IMR-90 (cell line): ENCODE results near the gene FAAH2. TPM values are rescaled to one million over a fixed set of nuclear protein-coding genes. Genes with fewer than 3 reads are reported as not detected.

Experiments used
- ATAC-seq: fragments of 200-7000 bp; cut with Tn5 transposase; 2 replicates; pipeline ENCODE4 v1.9.1; 2020; ENCODE audit warnings: low read depth, mild to moderate bottlenecking, moderate library complexity
- BruUV-seq: library from RNA; stranded (reverse); fragments of 400-500 nt; replicated peaks from 2 replicates; lab custom pipeline; 2021; lab: Mats Ljungman, UMichigan
- CTCF ChIA-PET: fragments of 300-600 bp; formaldehyde crosslinking; extraction: SDS; loops from one replicate; lab custom pipeline; 2021; ENCODE audit warnings: antibody characterized with exemption; lab: Yijun Ruan, JAX
- POLR2A ChIA-PET: fragments of 300-600 bp; sonication (Branson Sonifier 250); formaldehyde crosslinking; loops from one replicate; lab custom pipeline; 2022; ENCODE audit warnings: antibody characterized with exemption; ENCODE audit not compliant: unreplicated experiment; lab: Charles Lee
- DNase-seq: peaks from one replicate; pipeline ENCODE4 v3.0.0; 2013
- H2AFZ ChIP-seq: replicated peaks from 2 replicates; pipeline ENCODE3; 2013; ENCODE audit warnings: low read length, mild to moderate bottlenecking; ENCODE audit not compliant: poor library complexity
- H2AK5ac ChIP-seq: 2 replicates; pipeline ENCODE4 v1.6.1; 2013; ENCODE audit warnings: low read depth, low read length, inconsistent platforms
- H2AK9ac ChIP-seq: replicated peaks from 2 replicates; pipeline ENCODE3; 2013; ENCODE audit warnings: mild to moderate bottlenecking, low read depth, low read length, moderate library complexity; ENCODE audit not compliant: poor library complexity
- H2BK120ac ChIP-seq: 2 replicates; pipeline ENCODE4 v1.6.1; 2013; ENCODE audit warnings: low read depth, low read length, inconsistent platforms
- H2BK15ac ChIP-seq: 3 replicates; pipeline ENCODE4 v1.6.1; 2013; ENCODE audit warnings: low read depth, low read length, inconsistent platforms
- H2BK20ac ChIP-seq: 2 replicates; pipeline ENCODE4 v1.6.1; 2013; ENCODE audit warnings: low read depth, mild to moderate bottlenecking, inconsistent platforms, low read length, moderate library complexity
- H2BK5ac ChIP-seq: 2 replicates; pipeline ENCODE4 v1.6.1; 2013; ENCODE audit warnings: mild to moderate bottlenecking, low read depth, low read length, inconsistent platforms; ENCODE audit not compliant: poor library complexity, severe bottlenecking
- H3K14ac ChIP-seq: replicated peaks from 2 replicates; pipeline ENCODE4 v1.6.1; 2013; ENCODE audit warnings: low read depth, low read length, inconsistent platforms
- H3K18ac ChIP-seq: 2 replicates; pipeline ENCODE4 v1.6.1; 2013; ENCODE audit warnings: low read depth, low read length, control low read depth
- H3K23ac ChIP-seq: 2 replicates; pipeline ENCODE4 v1.6.1; 2013; ENCODE audit warnings: low read depth, low read length, inconsistent platforms
- H3K27ac ChIP-seq: 2 replicates; pipeline ENCODE4 v1.5.1; 2013; ENCODE audit warnings: mild to moderate bottlenecking, control low read depth, low read length; ENCODE audit not compliant: insufficient read depth
- H3K27me3 ChIP-seq: 2 replicates; pipeline ENCODE4 v1.6.1; 2013; ENCODE audit warnings: low read length; ENCODE audit not compliant: control insufficient read depth, insufficient read depth
- H3K36me3 ChIP-seq: 2 replicates; pipeline ENCODE4 v1.6.1; 2013; ENCODE audit warnings: low read length, mixed read lengths; ENCODE audit not compliant: control insufficient read depth, insufficient read depth
- H3K4ac ChIP-seq: 2 replicates; pipeline ENCODE4 v1.6.1; 2013; ENCODE audit warnings: low read depth, low read length, inconsistent platforms
- H3K4me1 ChIP-seq: 2 replicates; pipeline ENCODE4 v1.6.1; 2013; ENCODE audit warnings: low read length, mixed read lengths; ENCODE audit not compliant: control insufficient read depth, insufficient read depth
- H3K4me2 ChIP-seq: 2 replicates; pipeline ENCODE4 v1.6.1; 2013; ENCODE audit warnings: low read depth, mild to moderate bottlenecking, control low read depth, low read length, moderate library complexity
- H3K4me3 ChIP-seq: 2 replicates; pipeline ENCODE4 v1.5.1; 2013; ENCODE audit warnings: low read depth, mild to moderate bottlenecking, control low read depth, low read length, moderate library complexity; ENCODE audit not compliant: insufficient read depth
- H3K56ac ChIP-seq: 2 replicates; pipeline ENCODE4 v1.6.1; 2013; ENCODE audit warnings: low read length, inconsistent platforms; ENCODE audit not compliant: insufficient read depth; ENCODE audit errors: extremely low read depth
- H3K79me1 ChIP-seq, 2 experiments: 2 replicates each; pipeline ENCODE4 v1.6.1; 2013; ENCODE audit warnings: low read length in 2 of 2, inconsistent platforms in 1 of 2, low read depth in 1 of 2
- H3K9ac ChIP-seq: 2 replicates; pipeline ENCODE4 v1.6.1; 2013; ENCODE audit warnings: low read depth, low read length, control low read depth
- H3K9me1 ChIP-seq: 2 replicates; pipeline ENCODE4 v1.6.1; 2013; ENCODE audit warnings: low read length, inconsistent platforms; ENCODE audit not compliant: insufficient read depth
- H3K9me3 ChIP-seq: 2 replicates; pipeline ENCODE4 v1.6.1; 2013; ENCODE audit warnings: low read length; ENCODE audit not compliant: control insufficient read depth, insufficient read depth
- H4K20me1 ChIP-seq: 2 replicates; pipeline ENCODE4 v1.6.1; 2013; ENCODE audit warnings: low read length, inconsistent platforms; ENCODE audit not compliant: insufficient read depth
- H4K5ac ChIP-seq: 2 replicates; pipeline ENCODE4 v1.6.1; 2013; ENCODE audit warnings: mild to moderate bottlenecking, low read depth, low read length, control low read depth
- H4K8ac ChIP-seq, 2 experiments: 2 replicates each; pipeline ENCODE4 v1.6.1; 2013; ENCODE audit warnings: low read depth in 2 of 2, low read length in 2 of 2, control low read depth in 1 of 2, inconsistent platforms in 1 of 2
- H4K91ac ChIP-seq: 2 replicates; pipeline ENCODE4 v1.6.1; 2013; ENCODE audit warnings: low read depth, low read length, inconsistent platforms; ENCODE audit not compliant: insufficient read depth
- BHLHE40 ChIP-seq: fragments of 150-350 bp; IDR thresholded peaks from 2 replicates; pipeline ENCODE4 v1.6.1; 2016; ENCODE audit warnings: mild to moderate bottlenecking, low read depth, low read length
- CEBPB ChIP-seq: IDR thresholded peaks from 2 replicates; pipeline ENCODE4 v1.6.1; 2012; ENCODE audit warnings: low read depth, low read length, improper control_type of control experiment
- FOS ChIP-seq: fragments of 150-350 bp; IDR thresholded peaks from 2 replicates; pipeline ENCODE4 v1.6.1; 2016; ENCODE audit warnings: low read depth, low read length
- MAZ ChIP-seq: IDR thresholded peaks from 2 replicates; pipeline ENCODE4 v1.6.1; 2012; ENCODE audit warnings: low read depth, mild to moderate bottlenecking, low read length, improper control_type of control experiment, moderate library complexity, borderline replicate concordance
- MXI1 ChIP-seq: IDR thresholded peaks from 2 replicates; pipeline ENCODE4 v1.6.1; 2012; ENCODE audit warnings: low read depth, mild to moderate bottlenecking, low read length, moderate library complexity, borderline replicate concordance
- NFE2L2 ChIP-seq: fragments of 150-350 bp; IDR thresholded peaks from 2 replicates; pipeline ENCODE4 v1.6.1; 2016; ENCODE audit warnings: low read depth, mild to moderate bottlenecking, low read length
- POLR2A ChIP-seq: IDR thresholded peaks from 2 replicates; pipeline ENCODE4 v1.6.1; 2012; ENCODE audit warnings: mild to moderate bottlenecking, low read depth, low read length
- RAD21 ChIP-seq: IDR thresholded peaks from 2 replicates; pipeline ENCODE4 v1.6.1; 2012; ENCODE audit warnings: low read length, improper control_type of control experiment
- RCOR1 ChIP-seq: IDR thresholded peaks from 2 replicates; pipeline ENCODE4 v1.6.1; 2012; ENCODE audit warnings: mild to moderate bottlenecking, low read length, improper control_type of control experiment; ENCODE audit not compliant: insufficient replicate concordance
- RFX5 ChIP-seq: IDR thresholded peaks from 2 replicates; pipeline ENCODE4 v1.8.0; 2012; ENCODE audit warnings: low read depth, mild to moderate bottlenecking, low read length, moderate library complexity
- WGBS, 2 experiments: methylation state at CpG; one replicate each; pipeline versions ENCODE4 v1.1.5 to v1.1.7; 2013; ENCODE audit warnings: missing lambda C conversion rate in 2 of 2; ENCODE audit not compliant: insufficient read length in 1 of 2; ENCODE audit errors: extremely low coverage in 2 of 2; 5-methylcytosine and 5-hydroxymethylcytosine counted together
- dilution Hi-C: fragments of 300-500 bp; cut with HindIII; formaldehyde crosslinking; loops from one replicate; pipeline ENCODE4 v1.14.3; 2018; ENCODE audit warnings: low sequenced_read_pairs; ENCODE audit not compliant: unreplicated experiment
- in situ Hi-C: fragments of 300-500 bp; cut with MboI; formaldehyde crosslinking; loops from 3 replicates; pipeline ENCODE4 v1.14.3; 2019; ENCODE audit warnings: low sequenced_read_pairs, inconsistent platforms, mixed read lengths
- intact Hi-C: fragments of 100-400 bp; cut with micrococcal nuclease; formaldehyde crosslinking; loops from 2 replicates; pipeline ENCODE4 v1.10.0; 2022
- polyA plus RNA-seq, 3 experiments: library from polyadenylated mRNA; depleted of rRNA; stranded (reverse); fragments of >200 nt; gene quantifications; 2 replicates each; pipeline ENCODE4 v1.2.3, GENCODE V29; 2012; ENCODE audit warnings: low replicate concordance in 1 of 3
- total RNA-seq: library from RNA; depleted of rRNA; stranded (reverse); fragments of >200 nt; gene quantifications from 2 replicates; pipeline ENCODE4 v1.2.3, GENCODE V29; 2012
- TF ChIP-seq, protein P1 (sequence below): fragments of 150-350 bp; IDR thresholded peaks from 2 replicates; pipeline ENCODE4 v1.6.1; 2016; ENCODE audit warnings: low read depth, mild to moderate bottlenecking, low read length, moderate library complexity, borderline replicate concordance
- TF ChIP-seq, protein P2 (sequence below): conservative IDR thresholded peaks from 2 replicates; pipeline ENCODE4 v1.5.1; 2012; ENCODE audit warnings: mild to moderate bottlenecking, low read depth, low read length, improper control_type of control experiment
- TF ChIP-seq, protein P3 (sequence below): fragments of 150-350 bp; IDR thresholded peaks from 2 replicates; pipeline ENCODE4 v1.6.1; 2017; ENCODE audit warnings: mild to moderate bottlenecking, antibody characterized with exemption, low read length, low read depth

FAAH2 gene
- total and polyA plus RNA-seq, 2 of the 4 experiments (the other 2 are of a cell fraction) = not detected

DNA sequence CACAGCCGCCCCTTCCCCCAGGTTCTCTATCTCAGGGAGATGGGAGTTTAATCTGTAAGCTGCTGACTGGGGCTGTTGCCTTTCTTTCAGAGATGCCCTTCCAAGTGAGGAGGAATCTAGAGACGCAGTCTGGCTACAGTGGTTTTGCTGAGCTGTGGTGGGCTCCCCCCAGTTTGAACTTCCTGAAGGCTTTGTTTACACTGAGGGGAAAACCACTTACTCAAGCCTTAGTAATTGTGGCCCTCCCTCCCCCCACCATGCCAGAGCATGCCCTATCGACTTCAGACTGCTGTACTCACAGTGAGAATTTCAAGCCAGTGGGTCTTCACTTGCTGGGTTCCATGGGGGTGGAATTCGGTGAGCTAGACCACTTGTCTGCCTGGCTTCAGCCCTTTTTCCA, 131.3 kb downstream of the FAAH2 start:
- ATAC-seq (no peak), DNase-seq (no peak)
- Histone ChIP-seq H3K18ac (no peak overlapping the region), H2BK20ac (no peak overlapping the region), H3K4me2 (no peak overlapping the region), H2BK15ac (no peak overlapping the region), H3K27ac (no peak overlapping the region), H4K8ac (no peak overlapping the region), H3K9me1 (no peaks in the 10 kb centered on the region), H3K36me3 (no peaks in the 10 kb centered on the region), H3K9ac (no peak overlapping the region), H3K27me3 (no peaks in the 10 kb centered on the region), H3K4me3 (no peak overlapping the region), H2AK5ac (no peak overlapping the region), H3K4ac (no peak overlapping the region), H3K4me1 (no peaks in the 10 kb centered on the region), H4K91ac (no peak overlapping the region), H3K23ac (no peak overlapping the region), H2BK5ac (no peak overlapping the region), H3K79me1 (no peaks in the 10 kb centered on the region), H3K14ac (no peak overlapping the region), H3K56ac (no peak overlapping the region), H2AK9ac (no peak overlapping the region), H2BK120ac (no peak overlapping the region), H4K20me1 (no peaks in the 10 kb centered on the region), H4K5ac (no peak overlapping the region), H2AFZ (no peak overlapping the region), H3K9me3 (peaks cover 2% of the 10 kb centered on the region; the same call in 1 of the 2 replicates)
- TF ChIP-seq FOS (no peak), POLR2A (no peak), RCOR1 (no peak), MXI1 (no peak), BHLHE40 (no peak), MAZ (no peak), NFE2L2 (no peak), RAD21 (no peak), CEBPB (no peak), RFX5 (no peak)
- TF ChIP-seq, protein P1, sequence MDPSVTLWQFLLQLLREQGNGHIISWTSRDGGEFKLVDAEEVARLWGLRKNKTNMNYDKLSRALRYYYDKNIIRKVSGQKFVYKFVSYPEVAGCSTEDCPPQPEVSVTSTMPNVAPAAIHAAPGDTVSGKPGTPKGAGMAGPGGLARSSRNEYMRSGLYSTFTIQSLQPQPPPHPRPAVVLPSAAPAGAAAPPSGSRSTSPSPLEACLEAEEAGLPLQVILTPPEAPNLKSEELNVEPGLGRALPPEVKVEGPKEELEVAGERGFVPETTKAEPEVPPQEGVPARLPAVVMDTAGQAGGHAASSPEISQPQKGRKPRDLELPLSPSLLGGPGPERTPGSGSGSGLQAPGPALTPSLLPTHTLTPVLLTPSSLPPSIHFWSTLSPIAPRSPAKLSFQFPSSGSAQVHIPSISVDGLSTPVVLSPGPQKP = no peak
- TF ChIP-seq, protein P2, sequence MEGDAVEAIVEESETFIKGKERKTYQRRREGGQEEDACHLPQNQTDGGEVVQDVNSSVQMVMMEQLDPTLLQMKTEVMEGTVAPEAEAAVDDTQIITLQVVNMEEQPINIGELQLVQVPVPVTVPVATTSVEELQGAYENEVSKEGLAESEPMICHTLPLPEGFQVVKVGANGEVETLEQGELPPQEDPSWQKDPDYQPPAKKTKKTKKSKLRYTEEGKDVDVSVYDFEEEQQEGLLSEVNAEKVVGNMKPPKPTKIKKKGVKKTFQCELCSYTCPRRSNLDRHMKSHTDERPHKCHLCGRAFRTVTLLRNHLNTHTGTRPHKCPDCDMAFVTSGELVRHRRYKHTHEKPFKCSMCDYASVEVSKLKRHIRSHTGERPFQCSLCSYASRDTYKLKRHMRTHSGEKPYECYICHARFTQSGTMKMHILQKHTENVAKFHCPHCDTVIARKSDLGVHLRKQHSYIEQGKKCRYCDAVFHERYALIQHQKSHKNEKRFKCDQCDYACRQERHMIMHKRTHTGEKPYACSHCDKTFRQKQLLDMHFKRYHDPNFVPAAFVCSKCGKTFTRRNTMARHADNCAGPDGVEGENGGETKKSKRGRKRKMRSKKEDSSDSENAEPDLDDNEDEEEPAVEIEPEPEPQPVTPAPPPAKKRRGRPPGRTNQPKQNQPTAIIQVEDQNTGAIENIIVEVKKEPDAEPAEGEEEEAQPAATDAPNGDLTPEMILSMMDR = no peak
- TF ChIP-seq, protein P3, sequence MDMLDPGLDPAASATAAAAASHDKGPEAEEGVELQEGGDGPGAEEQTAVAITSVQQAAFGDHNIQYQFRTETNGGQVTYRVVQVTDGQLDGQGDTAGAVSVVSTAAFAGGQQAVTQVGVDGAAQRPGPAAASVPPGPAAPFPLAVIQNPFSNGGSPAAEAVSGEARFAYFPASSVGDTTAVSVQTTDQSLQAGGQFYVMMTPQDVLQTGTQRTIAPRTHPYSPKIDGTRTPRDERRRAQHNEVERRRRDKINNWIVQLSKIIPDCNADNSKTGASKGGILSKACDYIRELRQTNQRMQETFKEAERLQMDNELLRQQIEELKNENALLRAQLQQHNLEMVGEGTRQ = no peak
- ChIA-PET CTCF (no interaction called here), POLR2A (no interaction called here)
- WGBS, 2 experiments = no CpG with 5 or more reads among the region's 4 CpGs
- BruUV-seq = no TSS peak
- in situ Hi-C loops (no loop called here), dilution Hi-C loops (no loop called here), intact Hi-C loops (no loop called here)
